ENCODE results near the gene PITX2. TPM values are rescaled to one million over a fixed set of nuclear protein-coding genes. Genes with fewer than 3 reads are reported as not detected.

The PITX2 gene
- total RNA-seq, 6 donors from 2014 or later = 0.30 TPM; not detected in 5

GRCh38 chr4:110614173-110614963 lies 8.5 kb downstream of the PITX2 start:
- Histone ChIP-seq H3K4me3 (no peak overlapping the region), H3K4me1 (peaks cover 0 to 31% (median 8%) of the 10 kb centered on the region in 4 donors), H3K36me3 (no peaks in the 10 kb centered on the region), H3K27ac (no peak overlapping the region), H3K9me3 (no peaks in the 10 kb centered on the region), H3K27me3 (peaks cover 0 to 78% (median 39%) of the 10 kb centered on the region in 4 donors)
- no peak for DNase-seq
- no peak for ATAC-seq (ENCODE audit: low FRiP score in 2 of 2)
- no peak for TF ChIP-seq POLR2A (IDR thresholded peaks at IDR 0.05)
- TF ChIP-seq CTCF (IDR thresholded peaks at IDR 0.05) = no peak
- TF ChIP-seq POLR2AphosphoS5 (IDR thresholded peaks at IDR 0.05) = no peak
- TF ChIP-seq EP300 (IDR thresholded peaks at IDR 0.05) = no peak
- 21 to 23% methylated on average over 27 of the region's 27 CpGs for WGBS, 2 donors

GRCh38 chr4:110613745-110614144 lies 9.1 kb downstream of the PITX2 start:
- ATAC-seq (ENCODE audit: low FRiP score in 2 of 2) (no peak), DNase-seq (no peak)
- WGBS, 2 donors = 18 to 32% methylated on average over 3 of the region's 3 CpGs
- no peak for TF ChIP-seq CTCF (IDR thresholded peaks at IDR 0.05)
- TF ChIP-seq POLR2AphosphoS5 (IDR thresholded peaks at IDR 0.05) = no peak
- TF ChIP-seq POLR2A (IDR thresholded peaks at IDR 0.05) = no peak
- TF ChIP-seq EP300 (IDR thresholded peaks at IDR 0.05) = no peak
- peaks cover 0 to 71% (median 33%) of the 10 kb centered on the region in 4 donors for H3K27me3 ChIP-seq
- H3K9me3 ChIP-seq = no peaks in the 10 kb centered on the region
- no peak overlapping the region for H3K4me3 ChIP-seq
- no peak overlapping the region for H3K27ac ChIP-seq
- H3K36me3 ChIP-seq = no peaks in the 10 kb centered on the region
- peaks cover 0 to 24% (median 6%) of the 10 kb centered on the region in 4 donors for H3K4me1 ChIP-seq

DNA sequence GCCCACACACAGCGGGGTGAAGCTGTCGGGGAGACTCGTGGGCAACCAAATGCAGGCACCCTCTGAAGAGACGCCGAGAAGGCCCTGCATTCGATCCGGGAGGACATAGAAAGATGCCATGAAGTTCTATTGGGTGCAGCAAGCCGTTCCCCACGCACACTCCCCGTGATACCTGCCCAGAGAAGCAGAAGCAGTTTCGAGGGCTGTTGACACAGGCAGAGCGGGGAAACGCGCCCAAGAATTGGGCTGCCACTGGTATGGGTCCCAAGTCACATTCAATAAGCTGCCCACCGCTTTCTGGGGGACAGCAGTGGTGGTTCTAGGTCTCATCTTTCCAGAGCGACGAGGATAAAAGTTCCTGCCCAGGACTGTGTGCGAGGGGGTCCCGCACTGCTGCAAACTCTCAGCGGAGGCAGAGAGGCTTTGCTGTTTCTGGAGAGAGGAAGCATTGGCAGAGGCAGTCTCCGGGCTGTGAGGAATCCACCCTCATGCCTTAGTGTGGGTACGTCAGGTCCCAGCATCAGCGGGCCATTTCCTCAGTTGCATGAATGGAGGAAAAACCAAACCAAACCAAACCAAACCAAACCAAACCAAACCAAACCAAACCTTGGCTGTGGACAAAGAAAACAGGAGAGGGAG lies 10.1 kb downstream of the PITX2 start:
- no peak for DNase-seq
- H3K9me3 ChIP-seq = no peaks in the 10 kb centered on the region
- peaks cover 0 to 20% (median 6%) of the 10 kb centered on the region in 4 donors for H3K4me1 ChIP-seq
- no peak for ATAC-seq (ENCODE audit: low FRiP score in 2 of 2)
- WGBS, 2 donors = 14 to 22% methylated on average over 12 to 23 of the region's 23 CpGs
- TF ChIP-seq POLR2A (IDR thresholded peaks at IDR 0.05) = no peak
- no peak for TF ChIP-seq EP300 (IDR thresholded peaks at IDR 0.05)
- TF ChIP-seq POLR2AphosphoS5 (IDR thresholded peaks at IDR 0.05) = no peak
- no peak for TF ChIP-seq CTCF (IDR thresholded peaks at IDR 0.05)
- no peak overlapping the region for H3K27ac ChIP-seq
- no peak overlapping the region for H3K4me3 ChIP-seq
- H3K27me3 ChIP-seq = peaks cover 0 to 62% (median 27%) of the 10 kb centered on the region in 4 donors
- no peaks in the 10 kb centered on the region for H3K36me3 ChIP-seq

DNA sequence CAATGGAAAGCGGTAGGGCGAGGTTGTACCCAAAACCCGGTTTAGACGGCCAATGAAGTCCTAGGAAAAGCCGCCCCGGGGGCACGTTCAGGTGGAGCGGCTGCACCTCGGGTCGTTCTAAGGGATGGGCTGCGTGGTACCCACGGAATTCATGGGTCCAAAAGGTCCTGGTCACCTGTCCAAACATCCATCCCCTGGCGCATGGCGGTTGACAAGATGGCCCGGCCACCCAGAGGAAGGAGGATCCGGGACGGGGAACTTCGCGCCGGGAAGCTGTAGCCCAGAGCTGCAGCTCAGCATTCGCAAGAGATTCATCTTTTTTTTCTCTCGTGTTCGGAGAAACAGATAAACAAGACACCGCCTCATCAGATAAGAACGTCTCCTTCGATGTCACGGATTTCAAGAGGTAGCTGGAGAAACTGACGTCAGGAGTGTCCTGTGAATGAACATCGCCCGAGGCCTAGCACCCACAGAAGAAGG lies 10.9 kb downstream of the PITX2 start:
- WGBS, 2 donors = 15 to 27% methylated on average over 16 to 24 of the region's 30 CpGs
- DNase-seq (peak in 1 of 2 donors; percentile 54), ATAC-seq (ENCODE audit: low FRiP score in 2 of 2) (no peak)
- Histone ChIP-seq H3K4me1 (peaks cover 0 to 20% (median 6%) of the 10 kb centered on the region in 4 donors), H3K4me3 (no peak overlapping the region), H3K27me3 (peaks cover 0 to 54% (median 27%) of the 10 kb centered on the region in 4 donors), H3K9me3 (no peaks in the 10 kb centered on the region), H3K36me3 (no peaks in the 10 kb centered on the region), H3K27ac (no peak overlapping the region)
- TF ChIP-seq EP300 (IDR thresholded peaks at IDR 0.05) (no peak), POLR2A (IDR thresholded peaks at IDR 0.05) (no peak), CTCF (IDR thresholded peaks at IDR 0.05) (no peak), POLR2AphosphoS5 (IDR thresholded peaks at IDR 0.05) (no peak)

Measured in upper lobe of left lung (tissue), 6 donors.